IMR-90 (cell line): Measurements from ENCODE around the gene RBP4.

ENCODE experiments used
- BHLHE40 ChIP-seq: fragments of 150-350 bp; IDR thresholded peaks from 2 replicates; pipeline ENCODE4 v1.6.1; 2016; ENCODE audit warnings: mild to moderate bottlenecking, low read depth, low read length
- MAFK ChIP-seq: IDR thresholded peaks from 2 replicates; pipeline ENCODE4 v1.6.1; 2012; ENCODE audit warnings: low read depth, low read length, improper control_type of control experiment
- POLR2A ChIP-seq: IDR thresholded peaks from 2 replicates; pipeline ENCODE4 v1.6.1; 2012; ENCODE audit warnings: mild to moderate bottlenecking, low read depth, low read length
- RAD21 ChIP-seq: IDR thresholded peaks from 2 replicates; pipeline ENCODE4 v1.6.1; 2012; ENCODE audit warnings: low read length, improper control_type of control experiment
- TF ChIP-seq, protein P1 (sequence below): fragments of 150-350 bp; IDR thresholded peaks from 2 replicates; pipeline ENCODE4 v1.6.1; 2017; ENCODE audit warnings: mild to moderate bottlenecking, antibody characterized with exemption, low read length, low read depth
- TF ChIP-seq, protein P2 (sequence below): conservative IDR thresholded peaks from 2 replicates; pipeline ENCODE4 v1.5.1; 2012; ENCODE audit warnings: mild to moderate bottlenecking, low read depth, low read length, improper control_type of control experiment

DNA sequence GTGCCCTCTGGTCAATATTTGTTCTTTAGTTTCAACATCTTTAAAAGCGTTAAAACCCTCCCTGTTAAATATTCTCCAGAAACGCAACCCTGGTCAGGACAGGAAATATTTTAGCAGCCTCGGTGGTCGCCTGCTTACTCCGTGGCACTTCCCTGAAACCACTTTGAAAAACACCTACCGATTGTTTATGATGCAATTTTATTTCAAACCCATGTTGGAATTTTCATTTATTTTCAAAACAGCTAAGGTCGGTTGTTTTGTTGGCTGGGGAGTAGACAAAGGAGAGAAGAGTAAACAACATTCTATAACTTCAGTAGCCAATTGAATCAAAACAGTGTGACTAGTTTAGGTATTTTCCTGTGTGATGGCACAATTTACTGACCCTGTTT lies 733 bp upstream of the RBP4 start:
- TF ChIP-seq, protein P1, sequence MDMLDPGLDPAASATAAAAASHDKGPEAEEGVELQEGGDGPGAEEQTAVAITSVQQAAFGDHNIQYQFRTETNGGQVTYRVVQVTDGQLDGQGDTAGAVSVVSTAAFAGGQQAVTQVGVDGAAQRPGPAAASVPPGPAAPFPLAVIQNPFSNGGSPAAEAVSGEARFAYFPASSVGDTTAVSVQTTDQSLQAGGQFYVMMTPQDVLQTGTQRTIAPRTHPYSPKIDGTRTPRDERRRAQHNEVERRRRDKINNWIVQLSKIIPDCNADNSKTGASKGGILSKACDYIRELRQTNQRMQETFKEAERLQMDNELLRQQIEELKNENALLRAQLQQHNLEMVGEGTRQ = no peak
- TF ChIP-seq POLR2A = no peak
- no peak for TF ChIP-seq RAD21
- TF ChIP-seq, protein P2, sequence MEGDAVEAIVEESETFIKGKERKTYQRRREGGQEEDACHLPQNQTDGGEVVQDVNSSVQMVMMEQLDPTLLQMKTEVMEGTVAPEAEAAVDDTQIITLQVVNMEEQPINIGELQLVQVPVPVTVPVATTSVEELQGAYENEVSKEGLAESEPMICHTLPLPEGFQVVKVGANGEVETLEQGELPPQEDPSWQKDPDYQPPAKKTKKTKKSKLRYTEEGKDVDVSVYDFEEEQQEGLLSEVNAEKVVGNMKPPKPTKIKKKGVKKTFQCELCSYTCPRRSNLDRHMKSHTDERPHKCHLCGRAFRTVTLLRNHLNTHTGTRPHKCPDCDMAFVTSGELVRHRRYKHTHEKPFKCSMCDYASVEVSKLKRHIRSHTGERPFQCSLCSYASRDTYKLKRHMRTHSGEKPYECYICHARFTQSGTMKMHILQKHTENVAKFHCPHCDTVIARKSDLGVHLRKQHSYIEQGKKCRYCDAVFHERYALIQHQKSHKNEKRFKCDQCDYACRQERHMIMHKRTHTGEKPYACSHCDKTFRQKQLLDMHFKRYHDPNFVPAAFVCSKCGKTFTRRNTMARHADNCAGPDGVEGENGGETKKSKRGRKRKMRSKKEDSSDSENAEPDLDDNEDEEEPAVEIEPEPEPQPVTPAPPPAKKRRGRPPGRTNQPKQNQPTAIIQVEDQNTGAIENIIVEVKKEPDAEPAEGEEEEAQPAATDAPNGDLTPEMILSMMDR = no peak
- no peak for TF ChIP-seq MAFK
- no peak for TF ChIP-seq BHLHE40
